GM18526 (cell line): Measurements from ENCODE around the gene MMP11.

ENCODE experiments used
- POLR2A ChIP-seq: IDR thresholded peaks from 3 replicates; pipeline ENCODE4 v1.6.1; 2011; ENCODE audit not compliant: insufficient read length; ENCODE audit errors: extremely low read depth

Gene MMP11

GRCh38 chr22:23801886-23802377 is 29.3 kb downstream of the MMP11 start:
- TF ChIP-seq POLR2A, result no peak

- TF ChIP-seq POLR2A, result no peak
Observed at GRCh38 chr22:23803001-23803819, 30.6 kb downstream of the MMP11 start.

- TF ChIP-seq POLR2A, result no peak
Observed at GRCh38 chr22:23804781-23805291, 32.2 kb downstream of the MMP11 start.

- TF ChIP-seq POLR2A, result no peak
Observed at GRCh38 chr22:23806837-23807236, 34.2 kb downstream of the MMP11 start.

GRCh38 chr22:23812378-23812777 is 39.7 kb downstream of the MMP11 start:
- no peak for TF ChIP-seq POLR2A

GRCh38 chr22:23815541-23816155 is 43.0 kb downstream of the MMP11 start:
- TF ChIP-seq POLR2A, result no peak

- no peak for TF ChIP-seq POLR2A
Observed at GRCh38 chr22:23816156-23816976, 43.7 kb downstream of the MMP11 start.

- no peak for TF ChIP-seq POLR2A
Observed at GRCh38 chr22:23817146-23817545, 44.5 kb downstream of the MMP11 start.

- no peak for TF ChIP-seq POLR2A
Observed at GRCh38 chr22:23818541-23818940, 45.9 kb downstream of the MMP11 start.

GRCh38 chr22:23820748-23821211 is 48.1 kb downstream of the MMP11 start:
- no peak for TF ChIP-seq POLR2A

- no peak for TF ChIP-seq POLR2A
Observed at GRCh38 chr22:23822101-23822671, 49.5 kb downstream of the MMP11 start.

GRCh38 chr22:23823331-23823791 is 50.7 kb downstream of the MMP11 start:
- TF ChIP-seq POLR2A, result no peak

GRCh38 chr22:23824476-23825245 is 52.0 kb downstream of the MMP11 start:
- TF ChIP-seq POLR2A, result no peak
